K562 (cell line): ENCODE results near the gene SCMH1. TPM values are rescaled to one million over a fixed set of nuclear protein-coding genes. Genes with fewer than 3 reads are reported as not detected.

Experiments used
- BRCA1 ChIP-seq, 2 experiments: fragments of 450-650 bp in 1 of 2; sonication (generic) in 1 of 2; formaldehyde crosslinking in 1 of 2; IDR thresholded peaks; 2 replicates each; pipeline versions ENCODE4 v1.5.0 to v1.6.1; 2017 to 2020; ENCODE audit warnings: mild to moderate bottlenecking in 1 of 2, missing genetic modification reagents in 1 of 2
- CHD4 ChIP-seq: fragments of 200-600 bp; sonication (generic); IDR thresholded peaks from 3 replicates; pipeline ENCODE4 v1.6.1; 2012; ENCODE audit warnings: low read depth, mild to moderate bottlenecking, mixed read lengths, low read length, inconsistent platforms; ENCODE audit not compliant: insufficient read depth, insufficient replicate concordance, poor library complexity, severe bottlenecking
- GATAD2A ChIP-seq: fragments of 450-650 bp; IDR thresholded peaks from 2 replicates; pipeline ENCODE4 v1.6.1; 2017
- GATAD2B ChIP-seq: fragments of 450-650 bp; IDR thresholded peaks from 2 replicates; pipeline ENCODE4 v1.6.1; 2017; ENCODE audit warnings: mild to moderate bottlenecking, borderline replicate concordance
- GTF2E2 ChIP-seq: fragments of 200-800 bp; sonication (Bioruptor generic); IDR thresholded peaks from 2 replicates; pipeline ENCODE4 v1.6.1; 2016; ENCODE audit warnings: missing genetic modification characterization, missing compliant biosample characterization
- HNRNPH1 ChIP-seq: fragments of 200-400 bp; formaldehyde crosslinking; optimal IDR thresholded peaks from 2 replicates; pipeline ENCODE3; 2017; ENCODE audit warnings: low read depth, mild to moderate bottlenecking, low read length, moderate library complexity
- HNRNPLL ChIP-seq: fragments of 200-400 bp; formaldehyde crosslinking; IDR thresholded peaks from 2 replicates; pipeline ENCODE4 v1.6.1; 2017; ENCODE audit warnings: low read length, low read depth, mild to moderate bottlenecking; ENCODE audit not compliant: poor library complexity, severe bottlenecking
- KLF13 ChIP-seq: fragments of 450-650 bp; IDR thresholded peaks from 2 replicates; pipeline ENCODE4 v1.6.1; 2016; ENCODE audit warnings: missing genetic modification characterization, low read depth, mild to moderate bottlenecking, missing compliant biosample characterization, moderate library complexity, borderline replicate concordance
- MTA3 ChIP-seq: fragments of 450-650 bp; formaldehyde crosslinking; IDR thresholded peaks from 2 replicates; pipeline ENCODE4 v1.6.1; 2017; ENCODE audit warnings: mild to moderate bottlenecking, borderline replicate concordance
- NBN ChIP-seq: fragments of 450-650 bp; IDR thresholded peaks from 2 replicates; pipeline ENCODE4 v1.6.1; 2016; ENCODE audit warnings: low read depth, mild to moderate bottlenecking
- NR2C2 ChIP-seq, 2 experiments: fragments of 200-800 bp in 1 of 2; sonication (Bioruptor generic) in 1 of 2; sonication (generic) in 1 of 2; formaldehyde crosslinking in 1 of 2; IDR thresholded peaks; 2 replicates each; pipeline versions ENCODE4 v1.6.1 to v1.8.0; 2016 to 2022; ENCODE audit warnings: mild to moderate bottlenecking in 1 of 2, missing compliant biosample characterization in 1 of 2, missing genetic modification characterization in 1 of 2, missing genetic modification reagents in 1 of 2
- PHTF2 ChIP-seq: fragments of 250-450 bp; sonication (Bioruptor Pico); IDR thresholded peaks from 2 replicates; pipeline ENCODE4 v1.5.0; 2021; ENCODE audit warnings: mild to moderate bottlenecking
- PURB ChIP-seq: sonication (generic); formaldehyde crosslinking; IDR thresholded peaks from 2 replicates; pipeline ENCODE4 v1.9.0; 2021; ENCODE audit warnings: low read depth, mild to moderate bottlenecking, missing genetic modification reagents
- RBM39 ChIP-seq: fragments of 200-400 bp; formaldehyde crosslinking; optimal IDR thresholded peaks from 2 replicates; pipeline ENCODE3; 2018; ENCODE audit warnings: low read depth, low read length
- SIN3B ChIP-seq: fragments of 450-650 bp; IDR thresholded peaks from 2 replicates; pipeline ENCODE4 v1.6.1; 2017; ENCODE audit warnings: low read depth, mild to moderate bottlenecking, moderate library complexity
- YY1 ChIP-seq, 3 experiments: IDR thresholded peaks; 2 replicates each; pipeline ENCODE4 v1.6.1; 2011; ENCODE audit warnings: low read length in 2 of 3, mild to moderate bottlenecking in 2 of 3, moderate library complexity in 2 of 3, borderline replicate concordance in 1 of 3, control low read depth in 1 of 3, low read depth in 1 of 3; ENCODE audit not compliant: insufficient read depth in 3 of 3, insufficient replicate concordance in 2 of 3, control insufficient read depth in 1 of 3, insufficient read length in 1 of 3; ENCODE audit errors: extremely low read depth in 1 of 3
- ZNF133 ChIP-seq: fragments of 250-450 bp; sonication (Bioruptor Pico); IDR thresholded peaks from 2 replicates; pipeline ENCODE4 v1.4.0; 2020; ENCODE audit warnings: mild to moderate bottlenecking
- ZNF444 ChIP-seq: fragments of 250-450 bp; sonication (Bioruptor Pico); IDR thresholded peaks from 2 replicates; pipeline ENCODE4 v1.4.0; 2020; ENCODE audit warnings: mild to moderate bottlenecking, moderate library complexity
- ZNF76 ChIP-seq: fragments of 250-450 bp; sonication (Bioruptor Pico); IDR thresholded peaks from 2 replicates; pipeline ENCODE4 v1.4.0; 2020; ENCODE audit warnings: mild to moderate bottlenecking, moderate library complexity, borderline replicate concordance
- polyA plus RNA-seq, 8 experiments: library from polyadenylated mRNA; depleted of rRNA in 4 of 8; stranded (reverse) in 5 of 8; unstranded in 3 of 8; fragments of >200 nt; fragmentation: Nextera tagmentation in 2 of 8; fragmentation: Illumina TruSeq in 1 of 8; extraction: Ambion mirVana in 2 of 8; extraction: Trizol in 1 of 8; gene quantifications; 2 replicates each; pipeline versions ENCODE4 v1.2.1 to v1.2.3, GENCODE V29; 2011 to 2014; ENCODE audit warnings: inconsistent platforms in 1 of 8, missing spikeins in 1 of 8
- total RNA-seq, 7 experiments: library from RNA; depleted of rRNA in 6 of 7; stranded (reverse); fragments of >200 nt in 6 of 7; fragmentation: Illumina TruSeq in 2 of 7; extraction: Trizol in 2 of 7; gene quantifications; 2 replicates each; pipeline versions ENCODE4 v1.2.1 to v1.2.3, GENCODE V29; 2011 to 2021; ENCODE audit warnings: low replicate concordance in 1 of 7

Gene SCMH1
- total and polyA plus RNA-seq, 9 of the 15 experiments (the other 6 are each of a cell fraction or from before 2014, with no cell fraction given), result 8.5 to 37.0 (median 26.8) TPM

DNA sequence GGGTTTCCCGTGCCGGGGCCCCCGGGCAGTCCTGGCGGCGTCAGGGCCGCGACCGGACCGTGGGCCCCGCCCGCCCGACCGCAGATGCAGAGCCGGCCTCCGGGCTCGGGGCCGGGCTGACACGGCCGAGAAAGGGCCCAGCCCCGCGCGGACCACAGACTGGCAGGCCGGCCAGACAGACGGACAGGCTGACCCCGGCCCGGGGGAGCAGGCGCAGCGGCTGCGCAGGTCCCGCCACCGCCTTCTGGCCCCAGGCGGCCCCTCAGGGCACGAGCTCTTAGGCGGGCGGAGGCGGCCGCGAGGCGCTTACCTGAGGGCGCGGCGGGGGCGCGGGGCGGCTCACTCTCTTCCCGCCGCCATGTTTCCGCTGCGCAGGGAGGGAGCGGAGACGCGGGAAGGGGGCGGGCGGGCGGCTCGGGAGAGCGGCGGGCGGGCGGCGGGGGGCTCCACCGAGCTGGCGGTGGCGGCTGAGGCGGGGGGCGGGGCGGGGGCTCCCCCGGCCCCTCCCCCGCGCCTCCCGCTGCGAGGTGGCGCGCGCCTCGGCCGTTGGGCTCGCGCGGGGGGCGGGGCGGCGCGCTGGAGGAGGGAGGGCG, at the start of gene SCMH1 (continued):
- TF ChIP-seq KLF13 (tag) (peak; percentile 16; the same call in 1 of the 2 replicates), SIN3B (peak; percentile 58; the same call in 1 of the 2 replicates), HNRNPH1 (no peak), ZNF133 (CRISPR knock-in tag) (no peak), HNRNPLL (no peak), MTA3 (no peak), NBN (no peak), BRCA1 (IDR thresholded peaks at IDR 0.05) (no peak), BRCA1 (CRISPR knock-in tag; IDR thresholded peaks at IDR 0.05) (no peak), NR2C2 (CRISPR knock-in tag; IDR thresholded peaks at IDR 0.05) (no peak), NR2C2 (tag; IDR thresholded peaks at IDR 0.05) (no peak), GATAD2B (0 out of 2 replicates have a peak, but pooled peaks have one; percentile 65), PURB (no peak), YY1 (IDR thresholded peaks at IDR 0.05; ENCODE audit: borderline replicate concordance in 1 of 3, control insufficient read depth in 1 of 3, extremely low read depth in 1 of 3, insufficient read depth in 3 of 3, insufficient read length in 1 of 3, insufficient replicate concordance in 2 of 3, low read depth in 1 of 3, low read length in 2 of 3) (peak; percentile 57 to 91 (median 83)), ZNF76 (no peak), PHTF2 (no peak), GTF2E2 (no peak), GATAD2A (0 out of 2 replicates have a peak, but pooled peaks have one; percentile 17), RBM39 (no peak), ZNF444 (no peak), CHD4 (no peak)
